Anterior cingulate cortex (tissue), 58 donors: ENCODE measurements around the gene MYL7.
"Not testable (repeated sequence)": the region's sequence is repeated elsewhere in the genome, so short reads cannot be mapped to it uniquely, and the experiment has no call there.

ENCODE experiments used
- DNase-seq, 58 donors: peaks; one replicate each; lab custom pipeline; 2025; lab: John Stamatoyannopoulos, UW

The MYL7 gene

GRCh38 chr7:44138698-44139097 is 2.4 kb downstream of the MYL7 start:
- no peak for DNase-seq

DNA sequence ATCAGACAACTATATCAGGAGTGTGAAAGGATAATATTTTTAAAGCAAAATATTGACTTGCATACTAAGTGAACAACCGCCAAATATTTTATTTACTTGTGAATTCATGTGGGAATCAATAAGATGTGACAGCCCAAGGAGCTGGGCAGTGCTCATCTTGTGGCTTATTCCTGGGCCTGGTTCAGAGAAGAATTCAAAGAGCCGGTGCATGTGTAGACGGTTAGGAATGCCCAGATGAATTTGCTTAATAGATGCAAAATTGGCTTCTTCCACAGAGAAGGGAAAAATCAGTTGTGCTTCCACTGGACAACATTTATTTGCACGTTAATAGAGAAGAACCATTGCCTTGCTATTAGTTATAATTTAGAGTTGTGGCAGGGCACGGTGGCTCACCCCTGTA is 4.4 kb downstream of the MYL7 start:
- no peak for DNase-seq

DNA sequence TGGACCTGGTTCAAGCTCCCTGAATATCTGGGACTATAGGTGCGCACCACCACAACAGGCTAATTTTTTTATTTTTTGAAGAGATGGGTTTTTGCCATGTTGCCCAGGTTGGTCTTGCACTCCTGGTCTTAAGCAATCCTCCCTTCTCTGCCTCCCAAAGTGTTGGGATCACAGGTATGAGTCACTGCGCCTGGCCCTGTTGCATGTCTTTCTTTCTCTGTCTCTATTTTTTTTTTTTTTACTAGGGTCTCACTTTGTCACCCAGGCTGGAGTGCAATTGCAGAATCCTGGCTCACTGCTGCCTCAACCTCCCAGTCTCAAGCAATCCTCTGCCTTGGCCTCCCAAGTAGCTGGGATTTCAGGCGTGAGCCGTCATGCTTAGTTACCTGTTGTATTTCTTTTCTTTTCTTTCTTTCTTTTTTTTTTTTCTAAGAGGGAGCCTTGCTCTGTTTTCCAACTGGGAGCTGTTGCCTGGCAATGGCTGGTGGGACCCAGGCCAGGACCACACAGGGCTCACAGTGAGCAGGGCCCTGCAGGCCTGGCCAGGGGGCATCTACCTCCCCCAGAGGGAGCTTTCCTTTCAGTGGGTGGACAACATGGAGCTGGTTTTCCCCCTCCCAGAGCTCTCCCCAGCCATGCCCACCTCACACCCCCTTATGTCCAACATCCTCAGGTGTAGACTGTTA is 6.0 kb downstream of the MYL7 start:
- DNase-seq, result no peak

DNA sequence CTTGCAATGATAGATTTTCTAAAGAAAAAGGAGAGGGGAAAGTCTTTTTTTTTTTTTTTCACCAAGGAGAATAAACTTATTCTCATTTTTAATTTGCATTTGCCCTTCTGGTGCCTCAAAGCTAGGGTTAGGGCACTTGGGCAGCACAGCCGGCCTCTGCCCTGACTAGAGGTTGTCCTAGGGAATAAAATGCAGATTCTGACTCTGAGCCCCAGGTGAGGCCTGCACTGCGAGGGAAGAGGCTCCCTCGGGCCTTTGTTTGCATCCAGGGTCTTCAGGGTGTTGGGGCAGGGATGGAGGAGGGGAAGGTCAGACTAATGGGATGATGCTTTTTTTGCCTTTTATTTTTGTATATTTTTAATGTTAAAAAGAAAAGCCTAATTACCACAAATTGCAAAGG is 7.8 kb downstream of the MYL7 start:
- no peak for DNase-seq

DNA sequence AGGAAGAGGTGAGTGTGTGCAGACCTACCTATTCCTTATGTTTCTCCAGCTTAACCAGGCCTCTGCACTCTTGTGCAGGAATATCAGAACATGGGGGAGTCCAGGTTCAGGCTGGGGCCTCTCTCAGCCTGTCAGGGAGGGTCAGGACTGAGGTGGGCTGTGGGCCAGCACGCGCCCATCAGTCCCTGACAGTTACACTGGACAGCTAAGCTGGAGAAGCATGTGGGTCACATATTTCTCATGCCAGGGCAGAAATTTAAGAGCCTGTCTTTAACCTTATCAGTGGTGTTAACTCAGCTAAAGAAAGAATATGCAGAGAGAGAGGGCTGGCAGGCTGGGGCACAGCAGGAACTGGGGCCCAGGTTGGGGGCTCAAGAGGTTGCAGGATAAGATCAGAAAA is 9.1 kb downstream of the MYL7 start:
- DNase-seq, result no peak

DNA sequence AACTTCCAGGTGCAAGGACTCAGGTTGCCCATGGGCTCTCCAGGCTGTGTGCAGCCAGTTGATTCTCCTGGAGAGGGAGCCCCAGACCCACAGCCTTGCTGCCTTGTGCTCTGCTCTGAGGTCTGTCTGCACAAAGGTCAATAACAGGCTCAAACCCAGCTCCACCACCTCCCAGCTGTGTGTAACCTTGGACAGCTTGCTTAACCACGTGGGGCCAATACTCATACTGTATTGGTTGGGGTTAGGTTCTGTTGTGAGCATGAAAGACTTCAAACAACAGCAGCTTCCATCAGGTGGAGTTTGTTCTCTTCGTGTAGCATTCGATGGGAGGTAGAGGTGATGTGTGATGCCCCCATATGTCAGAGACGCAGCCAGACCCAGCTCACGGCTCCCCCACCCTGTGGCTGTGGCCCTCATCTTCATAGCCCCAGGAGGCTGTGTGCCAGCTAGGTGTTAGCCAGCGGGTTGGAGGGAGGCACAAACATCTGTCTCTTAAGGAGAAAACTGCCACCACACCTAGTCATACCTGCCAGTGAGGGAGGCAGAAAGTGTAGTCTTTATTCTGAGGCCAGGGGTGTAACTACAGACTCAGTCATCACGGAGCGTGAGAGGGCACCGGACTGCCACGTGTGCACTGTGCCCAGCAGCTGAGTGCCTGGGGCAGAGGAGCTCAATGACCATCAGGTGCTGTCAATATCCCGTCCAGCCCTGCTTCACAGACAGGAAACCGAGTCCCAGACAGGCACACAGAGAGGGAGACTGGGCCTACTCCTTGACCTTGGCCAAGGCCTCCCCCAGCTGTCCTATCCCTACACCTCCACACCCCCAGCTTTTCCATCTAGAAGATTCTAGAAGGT is 9.7 kb downstream of the MYL7 start:
- no peak for DNase-seq

- no peak for DNase-seq
Measured at GRCh38 chr7:44128721-44129582, 12.2 kb downstream of the MYL7 start.

GRCh38 chr7:44127161-44127560 is 14.0 kb downstream of the MYL7 start:
- no peak for DNase-seq

GRCh38 chr7:44126574-44126973 is 14.6 kb downstream of the MYL7 start:
- DNase-seq, result not testable (repeated sequence)

- DNase-seq, result no peak
Measured at GRCh38 chr7:44124822-44125202, 16.3 kb downstream of the MYL7 start.

GRCh38 chr7:44123190-44124003 is 17.7 kb downstream of the MYL7 start, which contains the start of gene POLD2:
Gene POLD2 (minus strand): TSS chr7:44123548. CDS start chr7:44122053, 1,495 bp downstream.
- peak; percentile 59 to 99 (median 96) for DNase-seq

GRCh38 chr7:44122529-44122928 is 18.6 kb downstream of the MYL7 start:
- no peak for DNase-seq

DNA sequence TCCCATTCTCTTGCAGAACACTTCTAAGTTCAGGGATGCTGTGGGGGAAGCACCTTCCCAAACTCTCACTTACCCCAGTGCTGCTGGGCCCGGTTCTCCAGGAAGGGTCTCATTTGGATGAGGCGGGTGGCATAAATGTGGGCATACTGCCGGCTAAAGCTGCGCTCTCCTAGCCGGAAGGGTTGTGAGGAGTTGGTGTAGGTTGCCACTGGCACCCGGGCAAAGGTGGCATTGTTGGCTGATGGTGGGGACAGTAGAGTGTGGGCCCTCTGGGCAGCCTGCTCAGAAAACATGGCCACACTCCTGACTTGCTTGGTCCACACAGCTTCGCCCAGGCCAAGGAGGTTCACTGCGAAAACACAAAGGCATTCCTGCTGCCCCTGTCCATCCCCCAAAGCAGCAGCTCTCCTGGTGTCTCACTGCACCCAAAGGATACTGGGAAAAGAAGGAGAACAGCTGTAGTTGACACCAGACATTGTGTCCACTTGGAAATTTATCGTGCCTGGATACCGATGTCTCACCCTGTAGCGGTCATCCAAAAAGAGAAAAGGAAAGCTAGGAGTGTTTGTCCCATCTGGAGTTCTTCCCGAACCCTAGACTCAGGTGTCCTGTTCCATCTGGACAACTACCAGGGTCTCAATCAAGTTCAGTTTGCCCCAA is 19.2 kb downstream of the MYL7 start:
- DNase-seq, result no peak

GRCh38 chr7:44120395-44120794 is 20.7 kb downstream of the MYL7 start:
- no peak for DNase-seq

GRCh38 chr7:44119829-44120380 is 21.2 kb downstream of the MYL7 start:
- DNase-seq, result no peak

GRCh38 chr7:44117801-44118429 is 23.2 kb downstream of the MYL7 start:
- no peak for DNase-seq

DNA sequence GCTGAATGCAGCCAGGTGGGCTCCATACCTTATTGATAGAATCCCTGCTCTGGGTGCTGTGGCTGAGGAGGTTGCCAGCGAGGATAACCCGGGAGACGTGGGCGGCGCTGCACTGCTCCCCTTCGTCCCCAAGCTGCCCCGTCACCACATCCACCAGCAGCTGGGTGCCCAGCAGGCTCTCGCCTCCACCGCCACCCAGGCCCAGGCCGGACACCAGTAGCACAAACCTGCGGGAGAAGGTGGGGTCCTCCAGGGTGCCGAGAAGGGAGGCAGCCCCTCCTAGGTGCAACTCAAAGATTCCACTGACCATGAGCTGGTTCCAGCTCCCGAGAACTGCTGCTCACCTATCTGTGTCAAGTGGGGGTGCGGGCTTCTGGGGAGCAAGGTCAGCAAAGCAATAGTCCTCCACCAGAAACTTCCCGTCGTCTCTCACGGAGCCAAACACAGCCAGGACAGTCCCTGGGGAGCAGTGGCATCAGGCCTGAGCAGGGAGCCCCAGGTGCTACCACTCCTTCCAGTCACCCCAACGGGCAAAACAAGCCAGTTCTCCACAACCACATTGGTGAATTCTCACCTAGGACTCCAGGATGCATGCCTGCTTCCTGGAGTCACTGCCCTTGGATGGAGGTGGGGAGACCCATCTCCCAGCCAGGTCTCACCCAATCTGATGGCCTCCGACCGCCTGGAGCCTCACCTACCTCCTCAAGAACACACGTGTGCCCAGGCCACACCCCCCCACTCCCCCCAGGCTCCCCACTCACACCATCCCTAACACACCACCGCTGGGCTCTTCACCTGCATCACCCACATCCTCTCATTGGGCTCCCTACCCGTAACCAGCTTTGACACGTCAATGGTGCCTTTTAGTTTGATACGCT is 24.1 kb downstream of the MYL7 start:
- no peak for DNase-seq
